Measurements from ENCODE around the gene TNIP1. TPM values are rescaled to one million over a fixed set of nuclear protein-coding genes. Genes with fewer than 3 reads are reported as not detected.

Gene TNIP1
- total RNA-seq, 1 donor from 2014 or later, result 65.6 TPM

DNA sequence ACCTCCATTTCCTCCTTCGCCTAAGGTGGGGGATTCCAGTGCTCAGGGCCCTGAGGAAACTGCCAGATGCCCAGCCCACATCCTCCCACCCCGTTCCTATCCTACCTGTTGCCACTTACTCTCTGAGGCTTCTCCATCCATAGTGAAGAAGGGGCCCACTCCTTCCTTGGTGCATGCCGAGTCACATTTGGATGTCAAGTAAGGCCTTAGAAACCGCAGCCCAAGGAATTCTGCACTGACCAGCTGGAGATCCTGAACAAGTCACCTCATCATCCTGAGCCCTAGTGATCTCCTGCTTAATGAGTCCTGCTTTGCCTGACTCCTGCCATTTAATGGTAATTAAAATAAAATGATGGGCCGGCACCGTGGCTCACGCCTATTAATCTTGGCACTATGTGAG, 6.7 kb upstream of the TNIP1 start:
- FAIRE-seq, result no peak
- TF ChIP-seq, protein P1, sequence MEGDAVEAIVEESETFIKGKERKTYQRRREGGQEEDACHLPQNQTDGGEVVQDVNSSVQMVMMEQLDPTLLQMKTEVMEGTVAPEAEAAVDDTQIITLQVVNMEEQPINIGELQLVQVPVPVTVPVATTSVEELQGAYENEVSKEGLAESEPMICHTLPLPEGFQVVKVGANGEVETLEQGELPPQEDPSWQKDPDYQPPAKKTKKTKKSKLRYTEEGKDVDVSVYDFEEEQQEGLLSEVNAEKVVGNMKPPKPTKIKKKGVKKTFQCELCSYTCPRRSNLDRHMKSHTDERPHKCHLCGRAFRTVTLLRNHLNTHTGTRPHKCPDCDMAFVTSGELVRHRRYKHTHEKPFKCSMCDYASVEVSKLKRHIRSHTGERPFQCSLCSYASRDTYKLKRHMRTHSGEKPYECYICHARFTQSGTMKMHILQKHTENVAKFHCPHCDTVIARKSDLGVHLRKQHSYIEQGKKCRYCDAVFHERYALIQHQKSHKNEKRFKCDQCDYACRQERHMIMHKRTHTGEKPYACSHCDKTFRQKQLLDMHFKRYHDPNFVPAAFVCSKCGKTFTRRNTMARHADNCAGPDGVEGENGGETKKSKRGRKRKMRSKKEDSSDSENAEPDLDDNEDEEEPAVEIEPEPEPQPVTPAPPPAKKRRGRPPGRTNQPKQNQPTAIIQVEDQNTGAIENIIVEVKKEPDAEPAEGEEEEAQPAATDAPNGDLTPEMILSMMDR (IDR thresholded peaks at IDR 0.05; ENCODE audit: insufficient read depth, low read length, severe bottlenecking), result no peak
- no peaks in the 10 kb centered on the region for H3K27me3 ChIP-seq (ENCODE audit: control insufficient read depth, insufficient read depth, low read length)

DNA sequence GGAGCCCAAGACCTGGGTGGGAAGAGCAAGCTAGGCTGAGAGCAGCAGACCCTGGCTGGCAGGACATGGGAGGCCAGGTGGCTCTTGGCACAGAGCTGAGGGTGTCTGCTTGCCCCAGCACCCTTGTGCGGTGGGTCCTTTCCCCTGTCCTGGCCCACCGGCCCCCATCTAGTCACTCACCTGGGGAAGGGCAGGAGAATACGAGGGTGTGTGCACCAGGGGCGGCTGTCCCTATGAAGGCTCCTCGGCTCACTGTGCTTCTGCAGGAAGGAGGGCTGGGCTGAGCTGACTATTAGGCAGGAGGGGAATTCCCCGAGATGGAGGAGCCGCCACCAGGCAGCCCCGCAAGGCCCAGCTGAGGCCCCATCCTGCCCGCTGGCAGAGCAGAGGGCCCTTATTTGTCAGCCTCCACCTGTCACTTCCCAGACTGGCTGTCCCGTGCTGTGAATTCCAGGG, 6.1 kb upstream of the TNIP1 start:
- peak overlapping the region; percentile 32 for H3K4me3 ChIP-seq (ENCODE audit: low read depth, low read length)
- H3K27me3 ChIP-seq (ENCODE audit: control insufficient read depth, insufficient read depth, low read length), result no peaks in the 10 kb centered on the region
- FAIRE-seq (no peak), DNase-seq (ENCODE audit: low read depth) (peak; percentile 57)
- H3K36me3 ChIP-seq (ENCODE audit: control insufficient read depth, insufficient read depth, low read length), result no peaks in the 10 kb centered on the region
- TF ChIP-seq, protein P1 (IDR thresholded peaks at IDR 0.05; ENCODE audit: insufficient read depth, low read length, severe bottlenecking), result no peak

More for the DNA sequence above, 6.7 kb upstream of the TNIP1 start:
- Histone ChIP-seq H3K4me3 (ENCODE audit: low read depth, low read length) (no peak overlapping the region), H3K36me3 (ENCODE audit: control insufficient read depth, insufficient read depth, low read length) (no peaks in the 10 kb centered on the region)
- no peak for DNase-seq (ENCODE audit: low read depth)

DNA sequence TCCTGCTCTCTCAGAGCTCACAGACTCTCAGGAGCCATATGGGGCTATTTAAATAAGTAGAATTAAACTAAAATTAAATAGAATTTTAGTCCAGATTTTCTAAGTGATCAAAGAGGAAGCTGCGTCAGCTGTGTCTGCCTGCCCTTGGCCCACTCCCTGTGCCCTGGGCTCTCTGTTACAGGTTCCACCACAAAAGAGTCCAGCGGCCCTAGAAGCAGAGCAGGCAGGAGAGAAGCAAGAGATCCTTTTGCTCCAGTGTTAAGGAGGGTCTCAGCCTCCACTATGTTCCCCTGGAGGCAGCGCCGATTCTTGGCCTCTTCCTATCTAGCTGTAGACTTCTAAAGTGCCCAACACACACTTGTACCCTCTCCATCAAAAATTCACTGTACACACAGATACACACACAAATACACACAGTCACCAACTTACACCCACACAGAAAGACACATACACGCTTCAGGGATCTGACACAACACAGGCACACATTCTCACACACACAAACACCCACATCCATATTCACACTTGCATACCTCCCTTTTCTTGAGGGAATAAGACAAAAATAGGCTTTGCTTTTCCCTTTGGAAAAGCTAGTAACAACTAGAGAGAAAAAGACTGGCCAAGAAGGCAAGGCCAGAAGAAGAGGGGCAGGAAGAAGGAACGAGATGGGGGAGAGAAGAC, 5.5 kb upstream of the TNIP1 start:
- Histone ChIP-seq H3K27me3 (ENCODE audit: control insufficient read depth, insufficient read depth, low read length) (no peaks in the 10 kb centered on the region), H3K36me3 (ENCODE audit: control insufficient read depth, insufficient read depth, low read length) (no peaks in the 10 kb centered on the region), H3K4me3 (ENCODE audit: low read depth, low read length) (peak overlapping the region; percentile 32)
- FAIRE-seq (peak; percentile 18), DNase-seq (ENCODE audit: low read depth) (peak; percentile 20)
- TF ChIP-seq, protein P1 (IDR thresholded peaks at IDR 0.05; ENCODE audit: insufficient read depth, low read length, severe bottlenecking), result no peak

DNA sequence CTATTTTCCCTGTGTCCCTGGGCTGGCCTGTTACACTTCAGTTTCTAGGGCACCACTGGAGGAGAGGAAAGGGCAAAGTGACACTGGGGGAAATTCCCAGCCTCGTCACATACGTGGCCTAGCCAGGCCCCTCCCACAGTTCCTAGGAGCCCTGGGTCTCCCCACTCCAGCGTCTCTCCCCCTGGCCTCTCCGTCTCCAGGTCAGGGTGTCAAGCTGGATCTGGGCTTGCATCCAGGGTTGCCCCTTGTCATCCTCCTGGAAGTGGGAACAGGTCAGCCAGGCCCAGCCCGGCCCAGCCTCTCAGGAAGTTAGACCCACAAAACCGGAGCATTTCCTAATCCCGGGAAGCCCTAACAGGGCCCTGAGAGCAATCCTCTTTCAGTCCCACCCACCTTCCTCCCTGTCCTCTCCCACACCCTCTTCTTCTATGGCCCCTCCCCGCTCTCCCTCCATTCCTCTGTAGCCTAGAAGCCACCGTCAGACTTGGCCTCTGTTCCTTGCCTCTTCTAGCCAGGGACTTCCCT, 4.7 kb upstream of the TNIP1 start:
- DNase-seq (ENCODE audit: low read depth), result peak; percentile 65
- Histone ChIP-seq H3K4me3 (ENCODE audit: low read depth, low read length) (no peak overlapping the region), H3K27me3 (ENCODE audit: control insufficient read depth, insufficient read depth, low read length) (no peaks in the 10 kb centered on the region), H3K36me3 (ENCODE audit: control insufficient read depth, insufficient read depth, low read length) (no peaks in the 10 kb centered on the region)
- TF ChIP-seq, protein P1 (IDR thresholded peaks at IDR 0.05; ENCODE audit: insufficient read depth, low read length, severe bottlenecking), result no peak
- FAIRE-seq, result no peak

DNA sequence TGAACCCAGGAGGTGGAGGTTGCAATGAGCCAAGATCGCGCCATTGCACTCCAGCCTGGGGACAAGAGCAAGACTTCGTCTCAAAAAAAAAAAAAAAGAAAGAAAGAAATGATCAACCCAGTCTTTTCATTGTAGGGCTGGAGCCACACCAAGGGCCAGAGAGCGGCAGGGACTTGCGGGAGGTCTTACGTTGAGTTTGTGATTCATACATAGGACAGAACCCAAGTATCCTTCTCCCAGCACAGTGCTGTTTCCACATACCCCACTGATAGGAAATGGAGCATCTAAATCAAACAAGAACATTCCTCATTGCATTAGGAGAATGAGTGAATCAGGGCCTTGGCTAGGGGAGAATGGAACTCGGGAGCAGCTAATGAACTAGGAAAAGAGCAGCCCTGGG, 3.5 kb upstream of the TNIP1 start:
- FAIRE-seq (no peak), DNase-seq (ENCODE audit: low read depth) (peak; percentile 66)
- TF ChIP-seq, protein P1 (IDR thresholded peaks at IDR 0.05; ENCODE audit: insufficient read depth, low read length, severe bottlenecking), result no peak
- H3K4me3 ChIP-seq (ENCODE audit: low read depth, low read length), result no peak overlapping the region
- H3K27me3 ChIP-seq (ENCODE audit: control insufficient read depth, insufficient read depth, low read length), result no peaks in the 10 kb centered on the region
- no peaks in the 10 kb centered on the region for H3K36me3 ChIP-seq (ENCODE audit: control insufficient read depth, insufficient read depth, low read length)
